Measurements from ENCODE around the gene PPP2R5C.
"Not testable (repeated sequence)": the region's sequence is repeated elsewhere in the genome, so short reads cannot be mapped to it uniquely, and the experiment has no call there.

Gene PPP2R5C

GRCh38 chr14:101957406-101958234, 196.1 kb downstream of the PPP2R5C start:
- no peak for DNase-seq

- no peak for DNase-seq
These were observed 197.1 kb downstream of the PPP2R5C start for GRCh38 chr14:101958418-101959180.

DNA sequence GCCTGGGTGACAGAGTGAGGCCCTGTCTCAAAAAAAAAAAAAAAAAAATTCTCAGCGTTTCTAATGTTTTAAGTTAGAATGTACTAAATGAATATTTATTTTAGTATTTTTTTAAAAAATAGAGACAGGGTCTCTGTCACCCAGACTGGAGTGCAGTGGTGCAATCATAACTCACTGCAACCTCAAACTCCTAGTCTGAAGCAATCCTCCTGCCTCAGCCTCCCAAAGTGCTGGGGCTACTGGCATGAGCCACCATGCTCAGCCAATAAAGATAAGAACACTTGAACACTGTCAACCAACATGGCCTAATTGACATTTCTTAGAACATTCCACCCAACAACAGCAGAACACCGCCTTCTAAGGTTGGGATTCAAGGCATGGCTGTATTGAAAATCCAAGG, 197.8 kb downstream of the PPP2R5C start:
- DNase-seq: no peak

GRCh38 chr14:101960225-101960624, 198.7 kb downstream of the PPP2R5C start:
- DNase-seq: no peak

GRCh38 chr14:101961011-101961721, 199.7 kb downstream of the PPP2R5C start:
- peak; percentile 84 for DNase-seq

DNA sequence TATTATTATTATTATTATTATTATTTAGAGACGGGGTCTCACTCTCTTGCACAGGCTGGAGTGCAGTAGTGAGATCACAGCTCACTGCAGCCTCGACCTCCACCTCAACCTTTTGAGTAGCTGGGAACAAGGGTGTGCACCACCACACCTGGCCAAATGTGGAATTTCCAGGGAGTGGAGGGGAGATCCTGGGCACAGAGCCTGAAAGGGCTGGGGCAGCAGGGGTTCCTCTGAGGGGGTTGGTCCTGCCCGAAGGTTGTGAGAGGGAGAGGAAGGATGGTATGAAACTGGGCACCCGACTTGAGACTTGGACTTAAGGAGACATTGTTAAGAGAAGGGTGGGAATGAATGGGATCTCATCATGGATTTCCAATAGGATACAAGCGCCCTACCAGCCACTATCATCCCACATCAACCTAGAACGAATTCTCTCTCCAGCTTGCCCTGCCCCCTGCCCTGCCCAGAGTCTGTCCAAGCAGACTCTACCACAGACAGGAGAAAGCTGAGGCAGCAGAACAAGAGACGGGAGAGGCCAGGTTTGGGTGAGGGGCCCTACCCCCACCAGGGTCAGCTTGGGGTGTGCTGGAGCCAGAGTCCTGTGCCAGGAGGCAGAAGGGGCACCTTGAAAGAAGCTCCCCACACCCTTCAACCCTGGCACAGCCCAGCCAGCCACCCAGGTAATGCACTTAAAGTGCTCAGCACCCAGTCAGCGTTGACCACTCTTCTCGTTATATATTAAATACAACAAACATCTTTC, 200.4 kb downstream of the PPP2R5C start:
- DNase-seq: no peak

DNA sequence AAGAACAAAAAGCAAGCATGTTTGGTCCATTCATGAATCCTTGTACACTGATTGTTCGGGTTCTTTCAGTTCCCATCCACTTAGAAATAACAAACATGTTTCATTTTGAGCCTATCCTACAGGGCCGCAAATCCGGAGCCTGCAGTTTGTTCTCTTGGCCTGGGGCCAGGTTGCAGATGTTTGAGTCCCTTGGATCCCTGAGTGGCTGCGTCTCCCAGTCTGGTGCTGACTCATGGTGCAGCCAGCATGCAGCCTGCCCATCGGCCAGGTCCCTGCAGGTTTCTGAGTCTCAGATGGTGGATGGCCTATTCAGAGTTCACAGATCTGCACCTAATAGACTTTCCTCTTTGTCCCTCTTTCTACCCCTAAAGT, 201.0 kb downstream of the PPP2R5C start:
- peak; percentile 69 for DNase-seq

- DNase-seq: no peak
These were observed 201.5 kb downstream of the PPP2R5C start for GRCh38 chr14:101963052-101963451.

- no peak for DNase-seq
These were observed 202.3 kb downstream of the PPP2R5C start for GRCh38 chr14:101963656-101964296.

DNA sequence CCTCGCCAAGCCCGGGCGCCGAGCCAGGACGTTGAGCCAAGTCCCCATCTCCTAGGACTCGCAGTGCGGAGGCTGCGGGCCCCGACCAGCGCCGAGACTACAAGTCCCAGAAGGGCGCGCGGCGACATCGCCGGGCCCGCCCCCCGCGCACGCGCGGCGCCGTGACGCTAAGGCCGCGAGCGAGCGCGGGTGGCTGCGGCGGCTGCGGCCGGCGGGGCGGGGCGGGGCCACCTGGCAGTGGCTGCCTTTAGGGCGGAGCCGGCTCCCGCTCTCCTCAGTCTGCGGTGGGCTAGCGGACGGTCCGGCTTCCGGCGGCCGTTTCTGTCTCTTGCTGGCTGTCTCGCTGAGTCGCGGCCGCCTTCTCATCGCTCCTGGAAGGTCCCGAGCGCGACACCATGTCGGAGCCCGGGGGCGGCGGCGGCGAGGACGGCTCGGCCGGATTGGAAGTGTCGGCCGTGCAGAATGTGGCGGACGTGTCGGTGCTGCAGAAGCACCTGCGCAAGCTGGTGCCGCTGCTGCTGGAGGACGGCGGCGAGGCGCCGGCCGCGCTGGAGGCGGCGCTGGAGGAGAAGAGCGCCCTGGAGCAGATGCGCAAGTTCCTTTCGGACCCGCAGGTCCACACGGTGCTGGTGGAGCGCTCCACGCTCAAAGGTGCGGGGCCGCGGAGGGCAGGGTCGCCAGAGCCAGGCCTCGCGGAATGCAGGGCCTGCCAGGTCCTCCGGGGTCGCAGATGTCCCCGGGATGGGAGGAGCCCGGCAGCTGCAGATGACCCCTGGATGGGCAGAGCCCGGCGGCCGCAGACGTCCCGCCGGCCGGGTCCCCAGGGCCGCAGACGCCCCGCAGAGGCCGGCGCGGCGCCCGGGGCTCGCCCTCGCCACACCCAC, 203.0 kb downstream of the PPP2R5C start, which contains the start of gene DYNC1H1:
Gene DYNC1H1 (plus strand): TSS at position 277 of the 884 bp plus-strand sequence. CDS start 119 bp downstream, at position 396.
- DNase-seq: peak; percentile 97

DNA sequence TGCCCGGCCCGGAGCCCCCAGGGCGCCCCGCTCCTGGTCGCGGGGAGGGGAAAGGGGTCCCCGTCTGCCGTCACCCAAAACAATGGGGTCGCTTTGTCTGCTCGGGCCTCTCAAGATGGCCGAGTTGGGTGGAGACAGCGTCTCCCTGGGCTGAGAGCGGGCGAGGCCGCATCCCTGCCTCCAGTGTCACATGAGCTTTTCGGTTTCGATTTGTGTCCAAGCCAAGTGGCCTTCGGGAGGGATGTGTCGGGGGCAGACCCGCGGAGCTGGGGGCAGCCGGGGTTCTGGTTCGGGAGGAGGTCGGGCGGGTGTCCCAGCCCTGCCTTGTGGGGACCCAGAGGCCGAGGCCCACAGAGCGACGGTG, 203.7 kb downstream of the PPP2R5C start:
- DNase-seq: peak; percentile 81

DNA sequence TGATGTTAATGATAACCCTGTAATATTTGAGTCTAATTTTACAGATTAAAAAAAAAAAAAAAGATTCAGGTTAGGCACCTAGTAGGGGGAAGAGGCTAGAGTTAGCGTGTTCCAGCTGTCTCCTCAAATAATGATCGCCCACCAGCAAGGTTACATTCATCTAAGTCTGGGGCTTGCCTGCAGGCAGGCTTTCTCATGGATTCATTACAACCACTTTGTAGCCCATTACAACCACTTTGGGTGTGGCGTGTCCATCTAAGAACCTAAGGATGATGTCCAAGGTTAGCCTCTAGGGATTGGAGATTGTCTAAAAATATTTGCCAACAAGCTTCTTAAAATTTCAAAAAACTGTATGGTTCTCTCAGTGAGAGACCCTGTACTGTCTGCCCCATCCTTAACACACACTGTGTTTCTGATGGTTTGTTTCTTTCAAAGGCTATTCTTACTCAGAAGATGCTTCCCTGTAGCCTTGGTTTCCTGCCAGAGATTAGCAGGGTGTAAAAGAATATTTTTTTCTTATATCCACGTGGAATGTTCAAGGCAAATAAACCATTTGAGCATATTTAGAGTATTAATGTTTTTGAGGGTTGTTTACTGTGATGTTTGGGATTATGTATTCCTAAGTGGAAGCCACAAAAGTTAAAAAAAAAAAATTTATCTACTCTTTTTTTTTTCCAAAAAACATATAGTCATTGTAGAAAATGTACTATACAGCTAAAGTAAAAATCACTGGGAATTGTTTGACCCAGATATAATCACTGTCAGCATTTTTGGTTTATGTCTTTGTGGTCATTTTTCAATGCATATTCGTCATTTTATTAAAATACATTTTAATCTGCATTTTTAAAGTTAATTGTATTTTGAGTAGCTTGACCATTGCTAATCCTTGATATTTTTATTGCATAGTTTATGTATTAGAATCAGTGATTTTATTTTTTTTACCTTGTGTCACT, 204.5 kb downstream of the PPP2R5C start:
- DNase-seq: no peak

GRCh38 chr14:101966742-101967141, 205.2 kb downstream of the PPP2R5C start:
- DNase-seq: no peak

- no peak for DNase-seq
These were observed 206.7 kb downstream of the PPP2R5C start for GRCh38 chr14:101968186-101968585.

GRCh38 chr14:101969481-101969880, 208.0 kb downstream of the PPP2R5C start:
- DNase-seq: no peak

- DNase-seq: no peak
These were observed 209.4 kb downstream of the PPP2R5C start for GRCh38 chr14:101970830-101971400.

- not testable (repeated sequence) for DNase-seq
These were observed 209.9 kb downstream of the PPP2R5C start for GRCh38 chr14:101971458-101971857.

- peak; percentile 89 for DNase-seq
These were observed 210.8 kb downstream of the PPP2R5C start for GRCh38 chr14:101972126-101972866.

DNA sequence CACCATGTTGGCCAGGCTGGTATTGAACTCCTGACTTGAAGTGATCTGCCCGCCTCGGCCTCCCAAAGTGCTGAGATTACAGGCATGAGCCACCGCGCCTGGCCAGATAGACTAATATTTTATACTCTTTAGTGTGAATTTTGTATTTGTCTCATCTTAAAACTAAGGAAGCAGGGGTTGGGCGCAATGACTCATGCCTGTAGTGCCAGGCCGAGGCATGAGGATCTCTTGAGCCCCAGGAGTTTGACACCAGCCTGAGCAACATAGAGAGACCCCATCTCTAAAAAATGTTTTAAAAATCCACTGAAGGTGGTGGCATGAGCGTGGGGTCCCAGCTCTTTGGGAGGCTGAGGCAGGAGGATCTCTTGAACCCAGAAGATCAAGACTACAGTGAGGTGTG, 211.8 kb downstream of the PPP2R5C start:
- DNase-seq: no peak
